ENCODE results near the gene TTLL11. TPM values are rescaled to one million over a fixed set of nuclear protein-coding genes. Genes with fewer than 3 reads are reported as not detected.

The TTLL11 gene
- total and polyA plus RNA-seq, 2 of the 8 experiments (the other 6 are each of a cell fraction or from before 2014, with no cell fraction given): 0.56 to 0.80 TPM

GRCh38 chr9:122112238-122112637 is 19.1 kb upstream of the TTLL11 start (continued):
- no peak for TF ChIP-seq CTCF (IDR thresholded peaks at IDR 0.05; ENCODE audit: control extremely low read depth in 1 of 3, insufficient read depth in 1 of 3, low read depth in 1 of 3, low read length in 3 of 3)
- TF ChIP-seq HDAC6 (IDR thresholded peaks at IDR 0.05; ENCODE audit: low read depth, low read length): no peak
- TF ChIP-seq, protein P1, sequence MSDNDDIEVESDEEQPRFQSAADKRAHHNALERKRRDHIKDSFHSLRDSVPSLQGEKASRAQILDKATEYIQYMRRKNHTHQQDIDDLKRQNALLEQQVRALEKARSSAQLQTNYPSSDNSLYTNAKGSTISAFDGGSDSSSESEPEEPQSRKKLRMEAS (IDR thresholded peaks at IDR 0.05): no peak
- TF ChIP-seq TEAD4 (IDR thresholded peaks at IDR 0.05; ENCODE audit: low read depth, low read length): no peak
- TF ChIP-seq TAF1 (IDR thresholded peaks at IDR 0.05; ENCODE audit: low read depth, low read length): no peak
- TF ChIP-seq CHD2 (IDR thresholded peaks at IDR 0.05; ENCODE audit: low read length): no peak

Data from H1 (cell line).